Urinary bladder (tissue), 2 donors: ENCODE data around the gene RFX7. TPM values are rescaled to one million over a fixed set of nuclear protein-coding genes. Genes with fewer than 3 reads are reported as not detected.

Experiments
- polyA plus RNA-seq: library from polyadenylated mRNA; stranded (reverse); fragments of 200-250 nt; gene quantifications from one replicate; pipeline ENCODE4 v1.2.3, GENCODE V29; 2013
- small RNA-seq: library from RNA; depleted of rRNA; stranded (forward); fragments of <200 nt; gene quantifications from one replicate; pipeline ENCODE3, GENCODE V24; 2014
- total RNA-seq: library from RNA; depleted of rRNA; stranded (reverse); fragments of >200 nt; gene quantifications from one replicate; pipeline ENCODE4 v1.2.3, GENCODE V29; 2014
- donor health status: healthy.

Gene RFX7
- total and polyA plus RNA-seq, 2 donors = 4.5 to 16.0 TPM

Small RNA genes lying within 50 kb of the gene (small RNA-seq; reads per million reads assigned to genes)
- not detected for gene CD24P2
- gene RNU6-1287P = not detected

Other genes with a start within 250 kb of the RFX7 start
- gene TEX9, start 121.5 kb upstream of the RFX7 start, total RNA-seq = 17.3 TPM
- 1.6 TPM for gene TEX9, start 121.5 kb upstream of the RFX7 start, polyA plus RNA-seq
- gene MNS1, start 221.3 kb upstream of the RFX7 start, total RNA-seq = 7.1 TPM
- 2.0 TPM for gene MNS1, start 221.3 kb upstream of the RFX7 start, polyA plus RNA-seq